Measurements from ENCODE around the gene ZSWIM4.
"Not testable (repeated sequence)": the region's sequence is repeated elsewhere in the genome, so short reads cannot be mapped to it uniquely, and the experiment has no call there.

Gene ZSWIM4

GRCh38 chr19:13852171-13852707 lies 57.0 kb downstream of the ZSWIM4 start:
- not testable (repeated sequence) for DNase-seq

DNA sequence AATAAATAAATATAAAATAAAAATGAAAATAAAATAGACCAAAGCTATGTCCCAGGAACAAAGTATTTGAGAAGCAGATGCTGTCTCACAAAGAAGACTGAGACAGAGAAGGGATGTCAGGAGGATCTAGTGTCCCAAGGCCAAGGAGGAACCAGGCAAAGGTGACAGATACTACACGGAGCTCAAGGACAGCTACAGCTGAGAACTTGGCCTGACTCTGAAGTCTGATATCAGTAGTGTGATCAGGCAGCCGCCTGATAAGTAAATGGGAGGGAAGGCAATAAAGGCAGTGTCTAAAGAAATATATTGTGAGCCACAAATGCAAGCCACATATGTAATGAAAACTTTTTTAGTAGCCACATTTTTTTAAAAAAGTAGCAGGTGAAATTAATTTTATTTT lies 61.3 kb downstream of the ZSWIM4 start:
- DNase-seq, result no peak

DNA sequence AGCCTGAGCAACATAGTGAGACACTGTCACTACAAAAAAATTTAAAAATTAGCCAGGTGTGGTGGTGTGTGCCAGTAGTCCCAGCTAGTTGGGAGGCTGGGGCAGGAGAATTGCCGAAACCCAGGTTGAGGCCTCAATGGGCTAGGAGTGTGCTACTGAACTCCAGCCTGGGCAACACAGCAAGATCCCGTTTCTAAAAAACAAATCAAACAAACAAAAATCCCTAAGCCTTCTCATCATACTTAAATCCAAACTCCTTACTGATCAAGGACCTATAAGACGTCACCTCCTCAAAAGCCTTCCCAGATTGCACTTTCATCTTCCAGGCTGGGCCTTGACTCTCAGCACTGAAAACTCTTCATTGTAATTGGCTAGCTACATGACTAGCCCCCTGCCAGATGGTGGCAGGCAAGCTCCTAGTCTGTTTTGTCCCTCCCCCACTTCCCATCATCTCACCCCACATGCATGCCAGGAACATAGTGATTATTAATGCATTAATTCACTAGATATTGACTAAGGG lies 64.2 kb downstream of the ZSWIM4 start:
- DNase-seq, result no peak

- DNase-seq, result no peak
Observed at GRCh38 chr19:13860679-13861391, 65.6 kb downstream of the ZSWIM4 start.

- DNase-seq, result no peak
Observed at GRCh38 chr19:13861392-13861713, 66.1 kb downstream of the ZSWIM4 start.

- peak; percentile 86 for DNase-seq
Observed at GRCh38 chr19:13861714-13862531, 66.7 kb downstream of the ZSWIM4 start.

GRCh38 chr19:13864046-13864666 lies 68.9 kb downstream of the ZSWIM4 start:
- DNase-seq, result no peak

- no peak for DNase-seq
Observed at GRCh38 chr19:13864667-13865570, 69.7 kb downstream of the ZSWIM4 start.

GRCh38 chr19:13865571-13866462 lies 70.6 kb downstream of the ZSWIM4 start:
- no peak for DNase-seq

- no peak for DNase-seq
Observed at GRCh38 chr19:13866463-13867046, 71.3 kb downstream of the ZSWIM4 start.

- DNase-seq, result no peak
Observed at GRCh38 chr19:13868663-13869062, 73.4 kb downstream of the ZSWIM4 start.

DNA sequence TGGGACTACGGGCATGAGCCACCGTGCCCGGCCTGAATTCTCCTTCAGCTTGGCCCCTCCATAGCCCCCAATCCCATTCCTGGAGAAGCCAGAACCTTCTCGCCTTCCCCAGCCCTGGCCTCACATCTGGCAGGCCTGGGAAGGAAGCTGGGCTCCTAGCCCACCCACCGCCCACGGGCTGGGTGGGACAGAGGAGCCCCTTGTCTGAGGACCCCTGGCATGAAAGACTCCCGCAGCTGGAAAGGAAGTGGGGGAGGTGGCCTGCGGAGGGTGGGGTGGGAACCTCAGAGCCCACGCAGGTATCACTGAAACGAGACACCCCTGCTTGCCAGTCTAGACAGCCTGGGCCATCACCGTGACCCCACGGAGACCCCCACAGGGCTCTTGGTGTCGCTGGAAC lies 74.0 kb downstream of the ZSWIM4 start:
- no peak for DNase-seq

DNA sequence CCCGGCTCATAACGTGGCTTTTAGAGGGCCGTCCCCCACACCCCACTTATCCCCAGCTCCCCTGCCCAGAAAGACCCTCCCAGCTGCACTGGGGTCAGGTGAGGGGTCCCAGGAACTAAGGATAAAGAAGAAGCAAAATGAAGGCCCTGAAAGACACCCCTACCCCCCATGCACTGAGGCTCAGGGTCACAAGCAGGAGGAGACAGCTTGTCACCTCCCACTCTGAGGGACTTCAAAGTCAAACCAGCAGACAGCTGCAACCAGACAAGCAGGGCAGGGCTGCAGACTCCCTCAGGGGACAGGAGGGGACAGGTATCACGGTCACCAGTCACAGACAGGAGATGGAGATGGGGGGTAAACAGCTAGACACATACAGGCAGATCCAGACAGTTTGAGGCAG lies 75.6 kb downstream of the ZSWIM4 start:
- no peak for DNase-seq

DNA sequence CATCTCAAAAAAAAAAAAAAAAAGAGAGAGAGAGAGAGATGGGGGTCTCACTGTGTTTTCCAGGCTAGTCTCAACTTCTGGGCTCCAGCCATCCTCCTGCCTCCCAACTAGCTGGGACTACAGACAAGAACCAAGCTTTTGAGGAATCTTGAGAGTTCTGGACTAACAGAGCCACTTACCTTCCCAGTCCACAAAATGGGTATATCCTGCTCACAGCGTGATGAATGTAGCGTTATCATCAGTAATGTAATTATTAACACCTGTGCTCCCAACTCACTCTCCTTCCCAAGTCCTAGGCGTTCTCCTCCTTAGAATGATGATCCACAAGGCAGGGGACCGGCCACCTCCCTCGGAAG lies 77.1 kb downstream of the ZSWIM4 start:
- no peak for DNase-seq

GRCh38 chr19:13872695-13873389 lies 77.6 kb downstream of the ZSWIM4 start:
- DNase-seq, result no peak

GRCh38 chr19:13873834-13874515 lies 78.7 kb downstream of the ZSWIM4 start:
- DNase-seq, result no peak

DNA sequence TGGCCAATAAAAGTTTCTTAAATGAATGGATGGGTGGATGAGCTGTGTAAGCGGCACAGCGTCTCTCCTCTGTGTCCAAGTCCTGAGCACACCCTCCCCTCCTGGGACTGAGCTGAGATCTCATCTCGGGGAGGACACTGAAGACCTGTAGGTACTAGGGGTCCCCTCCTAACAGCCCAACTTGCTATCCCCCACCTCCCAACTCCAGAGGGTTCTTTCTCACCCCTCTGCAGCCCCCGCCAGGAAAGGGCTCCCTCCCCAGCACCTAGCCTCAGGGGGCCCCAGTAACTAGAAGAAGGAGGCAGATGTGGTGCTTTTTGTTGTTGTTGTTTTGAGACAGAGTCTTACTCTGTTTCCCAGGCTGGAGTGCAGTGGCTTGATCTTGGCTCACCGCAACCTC lies 80.6 kb downstream of the ZSWIM4 start:
- DNase-seq, result no peak

- no peak for DNase-seq
Observed at GRCh38 chr19:13876834-13877233, 81.6 kb downstream of the ZSWIM4 start, which contains the start of gene NANOS3. Gene NANOS3 (plus strand): TSS chr19:13877134. CDS start chr19:13877249, 115 bp downstream.

GRCh38 chr19:13877303-13877702 lies 82.1 kb downstream of the ZSWIM4 start:
- no peak for DNase-seq

Measured in stimulated activated CD4-positive, alpha-beta T cell treated with anti-CD3 and anti-CD28 coated beads, Interleukin-1b, Interleukin-23, amount 100 ng/mL, for 48 hours (primary cell).